HG03342 (cell line): ENCODE measurements around the gene GPRC5B.

Experiments used
- ATAC-seq: cut with Tn5 transposase; IDR thresholded peaks from one replicate; pipeline ENCODE4 v1.9.1; 2021; ENCODE audit warnings: mild to moderate bottlenecking, moderate library complexity; ENCODE audit not compliant: unreplicated experiment

The GPRC5B gene, protein sequence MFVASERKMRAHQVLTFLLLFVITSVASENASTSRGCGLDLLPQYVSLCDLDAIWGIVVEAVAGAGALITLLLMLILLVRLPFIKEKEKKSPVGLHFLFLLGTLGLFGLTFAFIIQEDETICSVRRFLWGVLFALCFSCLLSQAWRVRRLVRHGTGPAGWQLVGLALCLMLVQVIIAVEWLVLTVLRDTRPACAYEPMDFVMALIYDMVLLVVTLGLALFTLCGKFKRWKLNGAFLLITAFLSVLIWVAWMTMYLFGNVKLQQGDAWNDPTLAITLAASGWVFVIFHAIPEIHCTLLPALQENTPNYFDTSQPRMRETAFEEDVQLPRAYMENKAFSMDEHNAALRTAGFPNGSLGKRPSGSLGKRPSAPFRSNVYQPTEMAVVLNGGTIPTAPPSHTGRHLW

GRCh38 chr16:19884611-19885450, at the start of gene GPRC5B:
Gene GPRC5B, minus strand, starts transcription at chr16:19884848. Its CDS starts 12,003 bp downstream, at chr16:19872845.
- ATAC-seq = no peak

GRCh38 chr16:19933740-19934139, 49.1 kb upstream of the GPRC5B start:
- no peak for ATAC-seq

GRCh38 chr16:19929062-19929511, 44.4 kb upstream of the GPRC5B start:
- no peak for ATAC-seq

GRCh38 chr16:19928432-19928831, 43.8 kb upstream of the GPRC5B start:
- ATAC-seq = no peak

- ATAC-seq = no peak
Observed at GRCh38 chr16:19926449-19927390, 42.1 kb upstream of the GPRC5B start.

GRCh38 chr16:19923396-19923795, 38.7 kb upstream of the GPRC5B start:
- ATAC-seq = no peak

DNA sequence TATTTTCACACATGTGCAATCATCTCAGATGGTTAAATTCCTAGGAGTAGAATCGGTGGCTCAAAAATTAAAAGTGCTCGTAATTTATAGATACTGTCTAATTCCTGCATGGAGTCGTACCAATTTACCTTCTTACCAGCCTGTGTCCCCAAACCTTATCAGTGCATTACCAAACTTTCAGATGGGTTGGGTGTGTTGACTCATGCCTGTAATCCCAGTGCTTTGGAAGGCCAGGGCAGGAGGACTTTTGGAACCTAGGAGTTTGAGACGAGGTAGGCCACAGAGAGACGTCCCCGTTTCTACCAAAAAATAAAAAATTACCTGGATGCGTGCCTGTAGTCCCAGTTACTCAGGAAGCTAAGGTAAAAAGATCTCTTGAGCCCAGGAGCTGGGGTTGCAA, 34.5 kb upstream of the GPRC5B start:
- no peak for ATAC-seq

- no peak for ATAC-seq
Observed at GRCh38 chr16:19916064-19916463, 31.4 kb upstream of the GPRC5B start.

DNA sequence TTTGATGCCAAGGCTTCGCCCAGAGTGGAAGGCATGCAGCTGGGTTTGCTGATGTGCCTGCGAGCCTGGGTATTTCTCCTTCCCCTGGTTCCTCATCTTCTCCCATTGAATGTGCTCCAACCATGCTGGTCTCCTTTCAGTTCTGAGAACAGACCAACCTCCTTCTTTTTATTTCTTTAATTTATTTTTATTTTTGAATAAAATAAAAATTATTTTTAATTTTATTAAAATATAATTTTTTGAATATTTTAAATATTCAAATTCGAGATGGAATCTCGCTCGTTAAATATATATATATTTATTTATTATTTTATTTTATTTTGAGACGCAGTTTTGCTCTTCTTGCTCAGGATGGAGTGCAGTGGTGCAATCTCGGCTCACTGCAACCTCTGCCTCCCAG, 30.2 kb upstream of the GPRC5B start:
- ATAC-seq = no peak

DNA sequence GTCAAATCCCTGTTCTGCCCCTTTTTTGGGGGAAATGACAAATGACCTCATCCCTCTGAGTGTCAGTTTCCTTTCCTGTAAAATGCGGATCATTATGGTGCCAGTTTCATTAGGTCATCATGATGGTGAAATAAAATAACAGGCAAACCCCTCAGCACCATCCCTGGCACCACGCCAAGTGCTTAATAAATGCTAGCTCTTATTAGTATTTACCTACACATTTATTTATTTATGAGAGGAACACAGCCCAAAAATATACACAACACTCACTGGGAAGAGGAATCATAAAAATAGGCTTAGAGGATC, 28.6 kb upstream of the GPRC5B start:
- ATAC-seq = no peak

DNA sequence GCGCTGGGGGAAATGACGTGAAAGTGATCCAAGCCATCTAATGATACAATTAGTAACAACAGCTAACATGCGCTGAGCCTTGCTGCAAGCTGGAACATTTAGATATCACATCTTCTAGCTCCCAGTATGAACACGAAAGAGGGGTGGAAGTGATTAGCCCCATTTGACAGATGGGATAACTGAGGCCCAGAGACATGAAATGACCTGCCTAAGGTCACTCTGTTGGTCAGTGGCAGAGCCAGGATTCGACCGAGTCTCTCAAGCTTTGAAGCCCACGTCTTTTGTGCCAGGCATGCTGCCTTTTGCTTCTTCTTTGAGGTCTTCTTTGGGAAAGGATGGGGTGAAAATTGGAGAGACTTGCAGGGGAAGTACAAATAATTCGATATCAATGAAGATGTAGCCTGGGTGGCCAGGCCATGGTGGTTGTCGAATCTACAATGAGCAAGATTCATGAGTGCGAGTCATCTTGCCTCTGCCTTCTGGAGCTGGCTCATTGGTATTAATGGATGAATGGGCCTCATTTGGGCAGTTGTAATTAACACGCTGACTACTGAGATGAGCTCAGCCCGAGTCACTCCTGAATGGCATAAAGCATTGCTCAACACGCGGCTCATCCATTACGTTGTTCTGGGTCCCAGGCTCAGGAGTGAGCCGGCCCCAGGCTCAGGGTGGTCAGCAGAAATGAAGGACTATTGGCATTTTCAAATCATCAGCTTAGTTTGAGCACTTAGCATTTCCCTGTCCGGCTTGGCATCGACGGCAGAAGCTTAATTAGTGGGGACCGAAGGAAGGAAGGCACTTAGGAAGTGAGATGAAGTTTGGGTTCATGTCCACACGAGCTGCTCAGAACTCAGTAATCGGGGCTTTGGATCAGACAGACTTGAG, 28.0 kb upstream of the GPRC5B start:
- no peak for ATAC-seq

- ATAC-seq = no peak
Observed at GRCh38 chr16:19911747-19912454, 27.3 kb upstream of the GPRC5B start.

- ATAC-seq = no peak
Observed at GRCh38 chr16:19911204-19911603, 26.6 kb upstream of the GPRC5B start.

GRCh38 chr16:19909750-19910322, 25.2 kb upstream of the GPRC5B start:
- ATAC-seq = no peak

- no peak for ATAC-seq
Observed at GRCh38 chr16:19908921-19909320, 24.3 kb upstream of the GPRC5B start.

DNA sequence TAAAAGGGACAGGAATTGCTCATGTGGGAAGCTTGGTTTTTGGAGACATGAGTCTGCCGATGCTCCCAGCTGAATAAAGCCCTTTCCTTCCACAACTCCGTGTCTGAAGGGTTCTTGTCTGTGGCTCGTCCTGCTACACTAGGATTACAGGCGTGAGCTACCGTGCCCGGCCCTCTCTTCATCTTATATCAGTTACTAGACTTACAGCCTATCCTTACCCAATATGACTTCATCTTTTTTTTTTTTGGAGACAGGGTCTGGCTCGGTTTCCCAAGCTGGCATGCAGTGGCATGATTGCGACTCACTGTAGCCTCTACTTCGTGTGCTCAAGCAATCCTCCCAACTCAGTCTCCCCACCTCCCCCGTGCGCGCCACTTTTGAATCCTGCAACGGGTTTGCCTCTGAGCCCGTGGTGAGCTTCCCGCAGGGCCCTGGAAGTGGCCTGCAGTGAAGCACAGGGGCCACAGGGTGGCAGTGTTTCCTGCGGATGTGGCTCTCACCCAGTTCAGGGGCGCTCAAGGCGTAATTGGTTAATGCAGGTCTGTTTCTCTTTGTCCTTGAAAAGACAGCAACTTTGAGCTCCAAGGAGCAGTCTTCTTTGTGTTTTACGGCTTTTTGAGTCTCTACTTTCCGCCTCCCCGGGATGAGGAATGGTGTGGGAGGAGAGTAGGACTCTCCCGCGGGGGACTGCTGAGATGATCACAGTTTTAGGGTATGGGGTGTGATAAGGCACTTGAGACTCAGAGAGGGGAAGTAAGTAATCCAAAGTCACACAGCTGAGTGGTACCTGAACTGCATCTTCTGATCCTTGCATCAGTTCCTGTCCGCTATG, 22.7 kb upstream of the GPRC5B start:
- no peak for ATAC-seq

DNA sequence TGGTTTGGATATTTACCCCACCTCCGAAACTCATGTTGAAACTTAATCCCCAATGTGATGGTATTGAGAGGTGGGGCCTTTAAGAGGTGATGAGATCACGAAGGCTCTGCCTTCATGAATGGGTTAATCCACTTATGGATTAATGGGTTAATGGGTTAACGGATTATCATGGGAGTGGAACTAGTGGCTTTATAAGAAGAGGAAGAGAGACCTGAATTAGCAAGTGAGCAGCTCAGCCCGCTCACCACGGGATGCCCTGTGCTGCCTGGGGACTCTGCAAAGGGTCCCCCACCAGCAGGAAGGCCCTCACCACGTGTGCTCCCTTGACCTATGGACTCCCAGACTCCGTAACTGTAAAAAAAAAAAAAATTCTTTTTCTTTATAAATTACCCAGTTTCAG, 16.5 kb upstream of the GPRC5B start:
- no peak for ATAC-seq

- no peak for ATAC-seq
Observed at GRCh38 chr16:19899605-19899955, 14.9 kb upstream of the GPRC5B start.
